K562 (cell line): Measurements from ENCODE around the gene B4GALT5. TPM values are rescaled to one million over a fixed set of nuclear protein-coding genes. Genes with fewer than 3 reads are reported as not detected.

Experiments
- CREB3L1 ChIP-seq: fragments of 450-650 bp; IDR thresholded peaks from 2 replicates; pipeline ENCODE4 v1.6.1; 2014; ENCODE audit warnings: low read depth, mild to moderate bottlenecking, moderate library complexity, borderline replicate concordance
- E2F5 ChIP-seq: sonication (generic); formaldehyde crosslinking; IDR thresholded peaks from 2 replicates; pipeline ENCODE4 v1.8.0; 2022; ENCODE audit warnings: mild to moderate bottlenecking, missing genetic modification reagents
- E2F8 ChIP-seq: fragments of 450-650 bp; IDR thresholded peaks from 2 replicates; pipeline ENCODE4 v1.7.1; 2018; ENCODE audit warnings: mild to moderate bottlenecking, low read depth; ENCODE audit not compliant: partially characterized antibody
- ELF4 ChIP-seq: fragments of 450-650 bp; formaldehyde crosslinking; IDR thresholded peaks from 2 replicates; pipeline ENCODE4 v1.4.0; 2022; ENCODE audit warnings: missing genetic modification characterization
- EP300 ChIP-seq: IDR thresholded peaks from 2 replicates; pipeline ENCODE4 v1.6.1; 2012; ENCODE audit warnings: low read length, improper control_type of control experiment
- FOXO4 ChIP-seq: fragments of 450-650 bp; formaldehyde crosslinking; IDR thresholded peaks from 2 replicates; pipeline ENCODE4 v1.4.0; 2020; ENCODE audit warnings: mild to moderate bottlenecking, moderate library complexity
- FOXP1 ChIP-seq: sonication (generic); formaldehyde crosslinking; IDR thresholded peaks from 2 replicates; pipeline ENCODE4 v1.8.0; 2022; ENCODE audit warnings: mild to moderate bottlenecking, missing genetic modification reagents
- MXI1 ChIP-seq: IDR thresholded peaks from 2 replicates; pipeline ENCODE4 v1.6.1; 2011; ENCODE audit warnings: low read depth, mild to moderate bottlenecking, improper control_type of control experiment, low read length
- NFIC ChIP-seq: fragments of 450-650 bp; IDR thresholded peaks from 2 replicates; pipeline ENCODE4 v1.6.1; 2017; ENCODE audit warnings: mild to moderate bottlenecking, inconsistent platforms
- PKNOX1 ChIP-seq: fragments of 450-650 bp; IDR thresholded peaks from 2 replicates; pipeline ENCODE4 v1.6.1; 2016
- SMC3 ChIP-seq: conservative IDR thresholded peaks from 2 replicates; pipeline ENCODE4 v1.6.1; 2011; ENCODE audit warnings: low read depth, low read length, improper control_type of control experiment; ENCODE audit not compliant: insufficient read depth
- ZNF274 ChIP-seq: IDR thresholded peaks from 2 replicates; pipeline ENCODE4 v1.6.1; 2011; ENCODE audit warnings: low read depth, mild to moderate bottlenecking, low read length, moderate library complexity, borderline replicate concordance
- ZNF785 ChIP-seq: fragments of 250-450 bp; sonication (Bioruptor Pico); IDR thresholded peaks from 2 replicates; pipeline ENCODE4 v1.4.0; 2020; ENCODE audit warnings: mild to moderate bottlenecking
- polyA plus RNA-seq, 8 experiments: library from polyadenylated mRNA; depleted of rRNA in 4 of 8; stranded (reverse) in 5 of 8; unstranded in 3 of 8; fragments of >200 nt; fragmentation: Nextera tagmentation in 2 of 8; fragmentation: Illumina TruSeq in 1 of 8; extraction: Ambion mirVana in 2 of 8; extraction: Trizol in 1 of 8; gene quantifications; 2 replicates each; pipeline versions ENCODE4 v1.2.1 to v1.2.3, GENCODE V29; 2011 to 2014; ENCODE audit warnings: inconsistent platforms in 1 of 8, missing spikeins in 1 of 8
- total RNA-seq, 7 experiments: library from RNA; depleted of rRNA in 6 of 7; stranded (reverse); fragments of >200 nt in 6 of 7; fragmentation: Illumina TruSeq in 2 of 7; extraction: Trizol in 2 of 7; gene quantifications; 2 replicates each; pipeline versions ENCODE4 v1.2.1 to v1.2.3, GENCODE V29; 2011 to 2021; ENCODE audit warnings: low replicate concordance in 1 of 7
- TF ChIP-seq, protein P1 (sequence below): IDR thresholded peaks from 3 replicates; pipeline ENCODE4 v1.6.1; 2011; ENCODE audit warnings: borderline replicate concordance, mild to moderate bottlenecking; ENCODE audit not compliant: insufficient read length, insufficient read depth

Gene B4GALT5
- total and polyA plus RNA-seq, 9 of the 15 experiments (the other 6 are each of a cell fraction or from before 2014, with no cell fraction given) = 8.5 to 32.6 (median 23.4) TPM

DNA sequence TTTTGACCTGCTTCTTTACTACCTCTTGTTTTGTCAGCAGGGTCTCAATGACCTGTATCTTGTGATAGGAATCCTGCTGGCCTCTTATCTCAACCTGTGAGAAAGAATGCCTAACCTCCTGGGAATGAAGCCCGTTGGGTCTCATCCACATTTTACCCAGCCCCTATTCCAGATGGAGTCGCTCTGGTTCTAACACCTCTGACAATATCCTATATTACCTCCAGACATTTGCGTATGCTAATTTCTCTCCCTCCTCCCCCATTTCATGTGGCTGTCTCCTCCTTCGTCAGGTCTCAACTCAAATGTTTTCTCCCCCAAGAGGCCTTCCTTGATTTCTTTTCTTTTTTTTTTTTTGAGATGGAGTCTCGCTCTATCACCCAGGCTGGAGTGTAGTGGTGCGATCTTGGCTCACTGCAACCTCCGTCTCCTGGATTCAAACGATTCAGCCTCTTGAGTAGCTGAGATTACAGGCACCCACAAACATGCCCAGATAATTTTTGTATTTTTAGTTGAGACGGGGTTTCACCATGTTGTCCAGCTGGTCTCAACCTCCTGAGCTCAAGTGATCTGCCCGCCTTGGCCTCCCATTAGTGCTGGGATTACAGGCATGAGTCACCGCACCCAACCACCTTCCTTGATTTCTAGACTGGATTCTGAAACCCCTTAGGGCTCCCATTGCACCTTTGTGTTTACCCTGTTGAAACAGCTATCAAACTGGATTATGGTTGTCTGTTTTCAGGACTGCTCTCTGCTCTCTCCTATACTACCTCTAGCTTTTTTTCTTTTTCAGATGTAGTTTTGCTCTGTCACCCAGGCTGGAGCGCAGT, 49.5 kb upstream of the B4GALT5 start (continued):
- TF ChIP-seq E2F5 (CRISPR knock-in tag) = no peak
- no peak for TF ChIP-seq CREB3L1
- TF ChIP-seq, protein P1, sequence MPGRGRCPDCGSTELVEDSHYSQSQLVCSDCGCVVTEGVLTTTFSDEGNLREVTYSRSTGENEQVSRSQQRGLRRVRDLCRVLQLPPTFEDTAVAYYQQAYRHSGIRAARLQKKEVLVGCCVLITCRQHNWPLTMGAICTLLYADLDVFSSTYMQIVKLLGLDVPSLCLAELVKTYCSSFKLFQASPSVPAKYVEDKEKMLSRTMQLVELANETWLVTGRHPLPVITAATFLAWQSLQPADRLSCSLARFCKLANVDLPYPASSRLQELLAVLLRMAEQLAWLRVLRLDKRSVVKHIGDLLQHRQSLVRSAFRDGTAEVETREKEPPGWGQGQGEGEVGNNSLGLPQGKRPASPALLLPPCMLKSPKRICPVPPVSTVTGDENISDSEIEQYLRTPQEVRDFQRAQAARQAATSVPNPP = no peak
- no peak for TF ChIP-seq ZNF274
- peak; percentile 11; the same call in 1 of the 2 replicates for TF ChIP-seq PKNOX1
- TF ChIP-seq MXI1 = no peak
- no peak for TF ChIP-seq EP300
- TF ChIP-seq SMC3 = no peak
- no peak for TF ChIP-seq ZNF785 (CRISPR knock-in tag)
- TF ChIP-seq FOXO4 (CRISPR knock-in tag) = no peak
- TF ChIP-seq E2F8 = no peak
- TF ChIP-seq ELF4 (CRISPR knock-in tag) = no peak; the same call in 1 of the 2 replicates
- no peak for TF ChIP-seq NFIC
- no peak for TF ChIP-seq FOXP1
